GM04503 (cell line): ENCODE results near the gene RBM43.
"Not testable (repeated sequence)": the region's sequence is repeated elsewhere in the genome, so short reads cannot be mapped to it uniquely, and the experiment has no call there.

Experiments used
- DNase-seq: peaks from one replicate; pipeline ENCODE4 v3.0.0-alpha.2; 2012; ENCODE audit warnings: low read depth

Gene RBM43

GRCh38 chr2:151268085-151268484 lies 6.4 kb upstream of the RBM43 start:
- DNase-seq, result no peak

- DNase-seq, result no peak
Observed at GRCh38 chr2:151267537-151267936, 5.9 kb upstream of the RBM43 start.

- no peak for DNase-seq
Observed at GRCh38 chr2:151265991-151266390, 4.3 kb upstream of the RBM43 start.

GRCh38 chr2:151264157-151264825 lies 2.6 kb upstream of the RBM43 start:
- no peak for DNase-seq

- no peak for DNase-seq
Observed at GRCh38 chr2:151262629-151263028, 966 bp upstream of the RBM43 start.

- DNase-seq, result no peak
Observed at GRCh38 chr2:151261977-151262291, 271 bp upstream of the RBM43 start.

GRCh38 chr2:151260573-151261230 lies 961 bp downstream of the RBM43 start:
- DNase-seq, result no peak

- peak; percentile 73 for DNase-seq
Observed at GRCh38 chr2:151258121-151258520, 3.5 kb downstream of the RBM43 start.

GRCh38 chr2:151252646-151253045 lies 9.0 kb downstream of the RBM43 start:
- DNase-seq, result no peak

GRCh38 chr2:151251012-151251411 lies 10.7 kb downstream of the RBM43 start:
- peak; percentile 66 for DNase-seq

- no peak for DNase-seq
Observed at GRCh38 chr2:151247432-151247831, 14.2 kb downstream of the RBM43 start.

GRCh38 chr2:151246152-151246551 lies 15.5 kb downstream of the RBM43 start:
- DNase-seq, result no peak

- DNase-seq, result no peak
Observed at GRCh38 chr2:151243468-151243867, 18.2 kb downstream of the RBM43 start.

- no peak for DNase-seq
Observed at GRCh38 chr2:151241224-151241623, 20.4 kb downstream of the RBM43 start.

- no peak for DNase-seq
Observed at GRCh38 chr2:151240433-151240832, 21.2 kb downstream of the RBM43 start.

- DNase-seq, result no peak
Observed at GRCh38 chr2:151239624-151240023, 22.0 kb downstream of the RBM43 start.

- DNase-seq, result peak; percentile 28
Observed at GRCh38 chr2:151238527-151239487, 22.9 kb downstream of the RBM43 start.

- DNase-seq, result no peak
Observed at GRCh38 chr2:151237422-151238025, 24.1 kb downstream of the RBM43 start.

- DNase-seq, result not testable (repeated sequence)
Observed at GRCh38 chr2:151233760-151234159, 27.9 kb downstream of the RBM43 start.

GRCh38 chr2:151233288-151233687 lies 28.4 kb downstream of the RBM43 start:
- DNase-seq, result not testable (repeated sequence)

GRCh38 chr2:151230627-151231140 lies 31.0 kb downstream of the RBM43 start:
- DNase-seq, result no peak

GRCh38 chr2:151228847-151229512 lies 32.7 kb downstream of the RBM43 start:
- DNase-seq, result no peak
